Endothelial cell of umbilical vein (primary cell): ENCODE results near the gene ELF4. TPM values are rescaled to one million over a fixed set of nuclear protein-coding genes. Genes with fewer than 3 reads are reported as not detected.

Experiments used
- BruUV-seq: library from RNA; stranded (reverse); fragments of 400-500 nt; replicated peaks from 2 replicates; lab custom pipeline; 2021; lab: Mats Ljungman, UMichigan
- CTCF ChIA-PET: fragments of 300-600, 350-600 bp; sonication (Branson Sonifier 250); formaldehyde crosslinking; loops from one replicate; lab custom pipeline; 2021; ENCODE audit warnings: antibody characterized with exemption, inconsistent platforms; lab: Charles Lee
- POLR2A ChIA-PET: fragments of 300-600, 350-600 bp; sonication (Branson Sonifier 250); formaldehyde crosslinking; loops from one replicate; lab custom pipeline; 2021; ENCODE audit warnings: antibody characterized with exemption, inconsistent platforms; lab: Charles Lee
- DNase-seq: peaks from one replicate; pipeline ENCODE4 v3.0.0-alpha.2; 2011; ENCODE audit warnings: low read depth, low spot score
- FAIRE-seq: peaks from 2 replicates; lab custom pipeline; 2011; peaks lifted over from hg19 to GRCh38; lab: Jason Lieb, UNC
- H2AFZ ChIP-seq: 2 replicates; pipeline ENCODE4 v1.6.0; 2012; ENCODE audit warnings: low read depth, low read length, control low read depth, inconsistent platforms
- H3K27ac ChIP-seq: 2 replicates; pipeline ENCODE4 v1.5.1; 2011; ENCODE audit warnings: low read depth, mild to moderate bottlenecking, control low read depth, low read length, moderate library complexity; ENCODE audit not compliant: insufficient read depth
- H3K27me3 ChIP-seq, 2 experiments: 2 replicates each; pipeline versions ENCODE4 v1.6.0 to v1.6.1; 2011; ENCODE audit warnings: low read length in 2 of 2, mixed read lengths in 1 of 2; ENCODE audit not compliant: control insufficient read depth in 2 of 2, insufficient read depth in 2 of 2
- H3K36me3 ChIP-seq, 2 experiments: 2 replicates in 1 of 2; 3 replicates in 1 of 2; pipeline ENCODE4 v1.5.1; 2011; ENCODE audit warnings: low read length in 2 of 2, mild to moderate bottlenecking in 1 of 2, moderate library complexity in 1 of 2; ENCODE audit not compliant: control insufficient read depth in 2 of 2, insufficient read depth in 2 of 2; ENCODE audit errors: extremely low read depth in 1 of 2
- H3K4me1 ChIP-seq: 3 replicates; pipeline ENCODE4 v1.5.1; 2011; ENCODE audit warnings: mild to moderate bottlenecking, low read length; ENCODE audit not compliant: control insufficient read depth, insufficient read depth; ENCODE audit errors: extremely low read depth
- H3K4me2 ChIP-seq: 2 replicates; pipeline ENCODE4 v1.6.1; 2011; ENCODE audit warnings: low read length, control low read depth, mixed read lengths; ENCODE audit not compliant: insufficient read depth
- H3K4me3 ChIP-seq, 3 experiments: fragments of 200-600 bp in 1 of 3; sonication (generic), shearing (Covaris generic) in 1 of 3; replicated peaks in 1 of 3; 2 replicates each; pipeline ENCODE4 v1.5.1; 2011 to 2016; ENCODE audit warnings: control low read depth in 3 of 3, low read length in 3 of 3, mild to moderate bottlenecking in 2 of 3, inconsistent platforms in 1 of 3, low read depth in 1 of 3, moderate library complexity in 1 of 3; ENCODE audit not compliant: insufficient read depth in 1 of 3
- H3K79me2 ChIP-seq: 2 replicates; pipeline ENCODE4 v1.6.0; 2012; ENCODE audit warnings: low read length, inconsistent platforms; ENCODE audit not compliant: control insufficient read depth, insufficient read depth
- H3K9ac ChIP-seq: replicated peaks from 2 replicates; pipeline ENCODE3; 2011; ENCODE audit warnings: low read length, control low read depth; ENCODE audit not compliant: insufficient read depth; ENCODE audit errors: extremely low read depth
- H3K9me1 ChIP-seq: replicated peaks from 3 replicates; pipeline ENCODE4 v1.6.0; 2011; ENCODE audit warnings: mild to moderate bottlenecking, low read length; ENCODE audit not compliant: control insufficient read depth, insufficient read depth; ENCODE audit errors: extremely low read depth
- H3K9me3 ChIP-seq: replicated peaks from 2 replicates; pipeline ENCODE4 v1.5.1; 2012; ENCODE audit warnings: low read length, inconsistent platforms; ENCODE audit not compliant: control insufficient read depth, insufficient read depth
- H4K20me1 ChIP-seq: replicated peaks from 2 replicates; pipeline ENCODE3; 2011; ENCODE audit warnings: mild to moderate bottlenecking, low read length; ENCODE audit not compliant: control insufficient read depth, insufficient read depth; ENCODE audit errors: extremely low read depth
- CTCF ChIP-seq, 2 donors: IDR thresholded peaks; 1 replicate in 1 of 2; 2 replicates in 1 of 2; pipeline ENCODE4 v1.5.1; 2011; ENCODE audit warnings: low read length in 2 of 2, mild to moderate bottlenecking in 2 of 2, moderate library complexity in 2 of 2, control low read depth in 1 of 2, inconsistent platforms in 1 of 2, low read depth in 1 of 2; ENCODE audit not compliant: insufficient read depth in 1 of 2; ENCODE audit errors: extremely low read depth in 1 of 2
- EZH2 ChIP-seq: IDR thresholded peaks from 2 replicates; pipeline ENCODE4 v1.6.1; 2012; ENCODE audit warnings: borderline replicate concordance, low read depth, mild to moderate bottlenecking, moderate library complexity, low read length, inconsistent platforms; ENCODE audit not compliant: severe bottlenecking
- FOS ChIP-seq: IDR thresholded peaks from 2 replicates; pipeline ENCODE4 v1.6.1; 2011; ENCODE audit warnings: mild to moderate bottlenecking, low read length, moderate library complexity, borderline replicate concordance; ENCODE audit not compliant: insufficient read depth
- GATA2 ChIP-seq: IDR thresholded peaks from 2 replicates; pipeline ENCODE4 v1.7.0; 2011; ENCODE audit warnings: low read depth, mild to moderate bottlenecking, moderate library complexity, mixed read lengths, low read length; ENCODE audit not compliant: insufficient read length, insufficient read depth
- JUN ChIP-seq: IDR thresholded peaks from 2 replicates; pipeline ENCODE4 v1.6.1; 2011; ENCODE audit warnings: borderline replicate concordance, low read depth; ENCODE audit not compliant: insufficient read length, insufficient read depth
- MAX ChIP-seq: IDR thresholded peaks from 2 replicates; pipeline ENCODE4 v1.6.1; 2011; ENCODE audit not compliant: insufficient read depth, insufficient read length
- MYC ChIP-seq: IDR thresholded peaks from one replicate; pipeline ENCODE4 v1.6.1; 2011; ENCODE audit warnings: mild to moderate bottlenecking, low read depth, low read length
- POLR2A ChIP-seq: IDR thresholded peaks from 2 replicates; pipeline ENCODE4 v1.6.1; 2012; ENCODE audit warnings: low read depth, mild to moderate bottlenecking, control low read depth, low read length
- POLR2AphosphoS5 ChIP-seq: IDR thresholded peaks from 2 replicates; pipeline ENCODE4 v1.6.1; 2012; ENCODE audit warnings: low read depth, mild to moderate bottlenecking, control low read depth, low read length, moderate library complexity; ENCODE audit not compliant: insufficient read depth
- dilution Hi-C: fragments of 300-500 bp; cut with MboI; formaldehyde crosslinking; loops from one replicate; pipeline ENCODE4 v1.15.0; 2019; ENCODE audit warnings: low sequenced_read_pairs; ENCODE audit not compliant: extremely low pct_ligation_motif_present
- intact Hi-C: fragments of 100-400 bp; cut with micrococcal nuclease; formaldehyde crosslinking; loops from one replicate; pipeline ENCODE4 v1.10.0; 2022
- polyA plus RNA-seq, 4 experiments: library from polyadenylated mRNA; depleted of rRNA in 3 of 4; stranded (reverse) in 3 of 4; unstranded in 1 of 4; fragments of >200 nt; gene quantifications; 2 replicates each; pipeline versions ENCODE4 v1.2.1 to v1.2.3, GENCODE V29; 2011 to 2012; ENCODE audit warnings: missing spikeins in 1 of 4
- total RNA-seq: library from RNA; stranded (reverse); gene quantifications from 2 replicates; pipeline ENCODE4 v1.2.3, GENCODE V29; 2021

ELF4 gene
- total and polyA plus RNA-seq, 2 donors (not counting 3 experiments of a cell fraction or from before 2014, with no cell fraction given), result 31.9 to 33.4 TPM

GRCh38 chrX:130027569-130027968 lies 82.7 kb downstream of the ELF4 start:
- Histone ChIP-seq H3K9ac (no peak overlapping the region), H3K9me1 (no peaks in the 10 kb centered on the region), H3K27me3 (no peaks in the 10 kb centered on the region), H3K27ac (no peak overlapping the region), H3K4me2 (no peak overlapping the region), H3K4me3 (no peak overlapping the region), H3K4me1 (peaks cover 4% of the 10 kb centered on the region), H3K36me3 (peaks cover 2 to 17% of the 10 kb centered on the region in 2 experiments), H2AFZ (no peak overlapping the region), H4K20me1 (no peaks in the 10 kb centered on the region), H3K79me2 (no peaks in the 10 kb centered on the region), H3K9me3 (no peaks in the 10 kb centered on the region)
- CTCF ChIA-PET, result interaction anchor here (0.7 to 5.3 kb wide), 10 partner anchors 9 to 427 kb away, joined by 3 to 78 read pairs (median 8); no protein-coding TSS in a partner anchor
- DNase-seq (no peak), FAIRE-seq (no peak)
- dilution Hi-C loops (no loop called here), intact Hi-C loops (loop anchor here (10.0 kb wide), 1 partner anchor 273 kb away; no protein-coding TSS in a partner anchor)
- no TSS peak for BruUV-seq
- POLR2A ChIA-PET, result no interaction called here
- no peak for TF ChIP-seq EZH2
- no peak for TF ChIP-seq FOS
- no peak for TF ChIP-seq POLR2AphosphoS5
- no peak for TF ChIP-seq JUN
- no peak for TF ChIP-seq GATA2
- TF ChIP-seq CTCF (IDR thresholded peaks at IDR 0.05; ENCODE audit: extremely low read depth in 1 of 2, insufficient read depth in 1 of 2, low read depth in 1 of 2, low read length in 2 of 2), result no peak
- no peak for TF ChIP-seq MAX
- TF ChIP-seq POLR2A, result no peak
- no peak for TF ChIP-seq MYC
